Glomerular visceral epithelial cell (primary cell): Measurements from ENCODE around the gene ZNF532.
"Not testable (repeated sequence)": the region's sequence is repeated elsewhere in the genome, so short reads cannot be mapped to it uniquely, and the experiment has no call there.

Experiments used
- DNase-seq: peaks from one replicate; pipeline ENCODE4 v3.0.0-alpha.2; 2016; ENCODE audit errors: extremely low spot score

The ZNF532 gene

DNA sequence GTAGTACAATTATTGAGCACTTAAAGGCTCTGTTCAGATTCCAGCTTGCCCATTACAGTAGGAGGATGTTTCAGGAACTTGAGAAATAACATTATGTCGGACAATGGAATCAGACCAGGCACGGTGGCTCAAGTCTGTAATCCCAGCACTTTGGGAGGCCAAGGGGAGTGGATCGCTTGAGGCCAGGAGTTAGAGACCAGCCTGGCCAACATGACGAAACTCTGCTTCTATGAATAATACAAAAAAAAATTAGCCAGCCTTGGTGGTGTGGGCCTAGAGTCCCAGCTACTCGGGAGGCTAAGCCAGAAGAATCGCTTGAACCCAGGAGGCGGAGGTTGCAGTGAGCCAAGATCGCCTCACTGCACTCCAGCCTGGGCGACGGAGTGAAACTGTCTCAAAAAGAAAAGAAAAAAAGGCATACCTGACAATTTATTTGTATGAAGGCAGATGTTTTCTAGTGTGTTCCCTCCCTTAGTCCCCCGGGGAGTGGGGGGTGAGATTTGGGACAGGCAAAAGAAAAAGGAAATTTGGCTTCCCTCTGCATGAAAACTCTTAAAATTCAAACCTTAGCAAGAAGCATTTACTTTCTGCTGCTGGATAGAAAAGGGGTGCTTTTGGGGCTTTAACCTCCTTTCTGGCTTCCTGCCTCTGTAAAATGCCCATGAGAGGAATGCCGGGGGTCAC, 13.7 kb upstream of the ZNF532 start:
- DNase-seq: no peak

DNA sequence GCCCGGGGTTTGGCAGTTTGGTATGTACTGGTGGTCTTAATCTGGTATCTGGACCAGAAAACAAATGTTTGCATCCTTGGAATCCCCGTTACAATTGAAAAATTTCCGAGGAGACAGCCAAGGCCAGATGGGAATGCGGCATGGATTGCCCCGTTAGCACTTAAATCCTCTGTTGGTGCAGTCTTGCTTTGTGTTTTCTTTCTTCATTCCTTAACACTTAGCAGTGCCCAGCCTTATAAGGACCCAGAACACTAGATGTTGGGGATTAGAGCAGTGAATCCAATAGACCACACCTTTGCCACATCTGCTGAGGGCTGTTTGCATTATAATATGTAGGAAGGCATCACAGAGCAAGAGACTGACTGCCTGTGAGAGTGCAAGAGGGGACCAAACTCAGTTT, 12.8 kb upstream of the ZNF532 start:
- no peak for DNase-seq

DNA sequence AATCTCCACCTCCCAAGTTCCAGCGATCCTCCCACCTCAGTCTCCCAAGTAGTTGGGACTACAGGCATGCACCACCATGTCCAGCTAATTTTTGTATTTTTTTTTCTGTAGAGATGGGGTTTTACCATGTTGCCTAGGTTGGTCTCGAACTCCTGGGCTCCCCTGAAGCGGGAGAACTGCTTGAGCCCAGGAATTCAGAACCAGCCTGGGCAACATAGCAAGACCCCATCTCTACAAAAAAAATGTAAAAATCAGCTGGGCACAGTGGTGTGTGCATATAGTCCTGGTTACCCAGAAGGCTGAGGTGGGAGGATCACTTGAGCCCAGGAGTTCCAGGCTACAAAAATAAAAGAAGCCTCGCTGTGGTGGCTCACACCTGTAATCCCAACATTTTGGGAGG, 12.0 kb upstream of the ZNF532 start:
- DNase-seq: no peak

DNA sequence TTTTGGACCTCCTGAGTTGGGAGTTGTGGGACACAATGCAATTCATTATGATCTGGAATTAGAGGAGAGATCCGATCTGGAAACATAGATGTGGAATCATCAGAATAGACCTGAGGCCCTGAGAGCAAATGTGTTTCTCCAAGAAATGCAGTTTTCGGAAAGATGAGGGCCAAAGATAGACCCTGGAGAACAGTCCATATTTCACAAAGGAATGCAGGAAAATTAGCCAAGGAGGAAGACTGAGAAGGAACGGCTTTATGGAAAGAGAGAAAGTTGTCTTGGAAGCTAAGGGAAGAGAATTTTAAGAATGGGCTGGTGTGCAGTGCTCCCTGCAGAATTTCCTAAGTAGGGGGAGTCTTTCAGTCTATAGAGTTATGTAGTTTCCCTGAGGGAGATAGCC, 11.1 kb upstream of the ZNF532 start:
- no peak for DNase-seq

DNA sequence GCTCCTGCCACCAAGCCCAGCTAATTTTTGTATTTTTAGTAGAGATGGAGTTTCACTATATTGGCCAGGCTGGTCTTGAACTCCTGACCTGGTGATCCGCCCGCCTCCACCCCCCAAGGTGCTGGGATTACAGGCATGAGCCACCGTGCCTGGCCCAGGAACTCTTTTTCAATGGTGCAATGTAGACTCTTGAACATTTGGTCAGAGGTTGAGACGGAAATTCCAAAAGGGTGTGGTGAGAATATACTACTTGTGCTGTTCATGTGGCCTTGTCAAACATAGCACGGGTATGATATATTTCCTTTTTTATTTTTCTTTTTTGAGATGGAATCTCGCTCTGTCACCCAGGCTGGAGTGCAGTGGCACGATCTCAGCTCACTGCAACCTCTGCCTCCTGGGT, 9.2 kb upstream of the ZNF532 start:
- not testable (repeated sequence) for DNase-seq

DNA sequence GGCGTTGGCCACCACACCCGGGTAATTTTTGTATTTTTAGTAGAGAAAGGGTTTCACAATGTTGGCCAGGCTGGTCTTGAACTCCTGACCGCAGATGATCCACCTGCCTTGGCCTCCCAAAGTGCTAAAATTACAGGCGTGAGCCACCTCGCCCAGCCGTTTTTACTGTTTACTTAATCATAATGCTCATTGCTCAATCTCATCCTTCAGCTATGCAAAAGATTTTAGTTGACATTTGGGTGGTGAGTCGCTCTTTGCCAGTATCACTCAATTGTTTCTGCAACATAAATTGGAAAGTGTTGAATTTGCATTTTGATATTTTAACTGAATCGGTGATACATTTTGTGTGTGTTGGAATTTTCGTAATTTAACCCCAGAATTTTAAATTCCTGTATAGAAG, 7.8 kb upstream of the ZNF532 start:
- DNase-seq: no peak

DNA sequence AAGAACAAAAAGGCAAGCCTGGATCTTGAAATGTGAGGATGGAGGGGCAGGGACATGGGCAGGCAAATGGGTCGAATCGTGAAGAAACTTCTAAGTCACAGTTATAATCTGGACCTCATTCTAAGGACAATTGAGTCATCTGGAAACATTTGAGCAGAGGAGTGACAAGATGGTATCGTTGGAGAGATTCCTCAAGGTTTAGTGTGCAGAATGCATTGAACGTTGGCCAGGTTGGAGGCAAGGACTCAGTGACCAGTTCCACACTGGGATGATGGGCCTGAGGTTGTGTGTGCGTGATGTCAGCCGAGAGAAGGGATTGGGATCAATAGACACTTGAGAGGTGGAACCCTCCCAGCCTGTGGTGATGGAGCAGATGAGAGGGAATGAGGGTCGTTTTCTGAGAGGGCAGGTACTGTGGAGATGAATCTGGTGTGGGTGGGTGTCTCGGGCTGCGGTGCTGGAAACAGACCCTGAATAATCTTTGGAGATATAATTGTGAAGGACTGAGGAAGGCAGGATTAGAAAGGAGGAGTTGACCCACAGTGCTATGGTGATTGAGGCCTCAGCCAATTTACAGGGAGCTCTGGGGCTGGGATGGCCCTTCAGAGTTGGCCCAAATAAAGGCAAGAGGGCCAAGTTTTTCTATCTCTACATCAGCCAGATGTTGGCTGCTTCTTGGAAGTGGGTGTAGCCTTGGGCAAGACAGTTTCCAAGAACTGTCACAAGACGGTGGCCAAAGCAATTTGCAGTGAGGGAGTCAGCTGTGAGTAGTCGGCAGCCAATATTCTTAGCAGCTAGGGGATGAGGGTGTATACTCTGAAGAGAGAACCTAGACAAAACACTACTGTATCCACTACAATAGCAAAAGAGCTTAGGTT, 5.8 kb upstream of the ZNF532 start:
- DNase-seq: no peak

DNA sequence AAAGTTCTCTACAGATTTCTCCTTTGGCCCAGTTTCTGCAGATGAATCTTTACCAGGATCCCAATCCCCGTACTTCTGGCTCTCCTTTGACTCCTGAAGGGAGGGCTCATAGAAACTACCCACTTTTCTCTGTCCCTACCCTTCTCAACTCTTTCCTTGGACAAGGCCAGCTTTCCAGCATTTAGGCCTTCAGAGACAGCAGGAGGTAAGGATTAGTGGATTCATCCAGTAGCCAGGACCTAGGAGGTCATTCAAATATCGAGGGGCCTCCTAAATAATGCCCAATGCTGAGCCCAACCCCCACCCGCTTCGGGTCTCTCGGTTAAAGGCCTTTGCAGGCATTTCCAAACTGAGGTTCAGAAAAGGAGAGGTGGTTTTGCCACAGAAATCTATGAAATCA, 4.8 kb upstream of the ZNF532 start:
- no peak for DNase-seq

DNA sequence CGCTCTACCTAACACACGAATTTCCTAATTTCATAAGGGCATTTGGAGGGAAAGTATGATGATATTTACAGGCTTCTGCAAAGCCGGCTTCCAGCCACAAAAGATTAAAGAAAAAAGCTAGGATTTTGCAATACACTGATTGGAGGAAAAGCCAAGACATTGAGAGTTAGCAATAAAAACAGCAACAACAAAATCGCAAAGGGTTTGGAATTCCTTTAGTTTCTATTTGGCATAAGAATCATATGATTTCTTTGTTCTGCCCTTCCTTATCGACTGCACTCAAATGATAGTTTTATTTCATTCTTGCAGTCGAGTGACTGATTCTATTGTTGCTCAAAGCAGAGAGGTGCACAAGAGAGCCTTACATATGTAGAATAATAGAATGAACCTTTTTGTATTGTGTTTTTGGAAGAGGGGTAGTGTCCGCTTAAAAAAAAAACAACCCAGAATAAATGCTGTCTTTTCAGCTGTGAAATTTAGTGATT, 3.9 kb upstream of the ZNF532 start:
- DNase-seq: no peak

DNA sequence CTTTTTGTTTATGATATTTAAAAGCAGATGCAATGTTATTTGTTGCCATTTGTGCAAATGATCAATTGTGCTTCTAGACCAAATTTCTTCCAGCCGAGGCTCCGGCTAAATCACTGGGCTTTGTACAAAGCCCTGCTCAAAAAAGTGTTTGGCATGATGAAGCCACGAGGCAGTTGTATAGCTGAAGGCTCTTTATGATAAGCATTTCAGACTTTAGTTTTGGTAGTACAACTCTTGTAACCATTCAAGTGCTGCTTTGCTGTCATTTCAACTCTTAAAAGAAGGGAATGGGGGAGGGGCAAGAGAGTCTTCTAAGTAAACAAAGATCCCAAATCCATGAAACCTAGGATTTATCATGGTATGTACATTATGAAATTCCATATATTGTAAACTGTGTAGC, 3.3 kb upstream of the ZNF532 start:
- no peak for DNase-seq

DNA sequence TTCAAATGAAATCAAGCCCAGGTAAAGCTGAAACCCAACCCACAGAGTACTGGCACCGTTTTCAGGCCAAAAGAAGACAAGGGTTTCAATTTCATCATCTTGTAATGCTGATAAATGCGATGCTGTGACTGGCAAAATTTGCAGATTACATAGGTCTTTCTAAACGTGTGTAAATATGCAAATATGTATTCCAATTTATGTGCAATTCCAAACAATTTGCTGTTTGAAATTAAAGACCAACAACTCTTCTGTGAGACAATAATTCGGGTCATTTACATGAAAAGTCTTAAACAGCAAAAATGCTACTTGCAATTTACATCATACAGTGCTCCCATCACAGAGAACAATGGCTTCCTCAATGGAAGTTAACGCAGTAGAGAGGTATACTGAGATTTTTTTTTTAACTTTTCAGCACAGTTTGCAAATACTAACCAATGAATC, 2.8 kb upstream of the ZNF532 start:
- no peak for DNase-seq

DNA sequence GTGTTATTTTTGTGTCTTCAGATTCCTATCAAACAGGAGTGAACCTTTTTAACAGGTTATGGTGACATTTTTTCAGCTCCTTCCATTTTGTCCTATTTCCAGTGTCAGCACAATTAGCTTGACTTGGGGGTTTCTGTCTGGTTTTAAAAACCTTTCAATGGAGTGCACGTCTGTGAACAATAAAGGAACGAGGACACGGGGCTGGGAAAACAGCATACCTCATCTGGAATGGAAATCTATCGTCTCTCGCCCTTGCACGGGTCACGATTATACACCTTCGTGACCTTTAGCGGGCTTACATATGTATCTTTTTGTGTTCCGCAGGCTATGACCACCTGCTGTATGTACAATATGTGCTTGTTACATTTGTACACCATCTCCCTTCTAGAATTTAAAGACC, 2.3 kb upstream of the ZNF532 start:
- DNase-seq: no peak

DNA sequence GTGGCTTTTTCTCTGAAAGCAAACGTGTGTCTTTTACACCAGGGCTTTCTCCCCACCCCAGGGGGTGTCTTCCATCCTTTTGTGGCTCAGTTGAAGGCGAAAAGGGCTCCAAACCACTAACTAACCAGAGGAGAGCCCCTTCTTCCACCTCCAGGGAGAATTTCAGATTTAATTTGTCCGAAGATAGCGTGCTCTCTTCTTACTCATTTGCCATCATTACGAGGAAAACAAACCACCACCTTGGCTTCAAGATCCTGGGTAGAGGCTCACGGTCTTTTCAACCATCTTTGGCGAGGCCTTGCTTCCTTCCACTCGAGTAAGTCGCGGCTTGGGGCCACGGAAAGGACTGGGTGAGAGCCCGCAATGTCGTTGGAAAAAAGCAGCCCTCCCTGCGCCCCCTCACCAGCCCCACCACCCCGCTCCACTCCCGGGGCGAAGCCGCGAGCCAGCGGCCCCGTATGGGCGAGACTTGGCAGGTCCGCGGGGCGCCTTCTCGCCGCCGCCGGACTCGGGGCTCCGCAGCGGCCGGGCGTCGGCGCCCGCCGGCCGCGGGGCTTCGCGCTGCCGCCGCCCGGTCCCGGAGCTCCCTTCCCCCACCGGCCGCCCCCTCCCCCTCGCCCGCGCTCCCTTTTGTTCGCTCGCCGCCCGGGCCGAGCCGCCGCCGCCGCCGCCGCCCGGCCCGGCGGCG, 1.7 kb upstream of the ZNF532 start:
- DNase-seq: peak; percentile 19

DNA sequence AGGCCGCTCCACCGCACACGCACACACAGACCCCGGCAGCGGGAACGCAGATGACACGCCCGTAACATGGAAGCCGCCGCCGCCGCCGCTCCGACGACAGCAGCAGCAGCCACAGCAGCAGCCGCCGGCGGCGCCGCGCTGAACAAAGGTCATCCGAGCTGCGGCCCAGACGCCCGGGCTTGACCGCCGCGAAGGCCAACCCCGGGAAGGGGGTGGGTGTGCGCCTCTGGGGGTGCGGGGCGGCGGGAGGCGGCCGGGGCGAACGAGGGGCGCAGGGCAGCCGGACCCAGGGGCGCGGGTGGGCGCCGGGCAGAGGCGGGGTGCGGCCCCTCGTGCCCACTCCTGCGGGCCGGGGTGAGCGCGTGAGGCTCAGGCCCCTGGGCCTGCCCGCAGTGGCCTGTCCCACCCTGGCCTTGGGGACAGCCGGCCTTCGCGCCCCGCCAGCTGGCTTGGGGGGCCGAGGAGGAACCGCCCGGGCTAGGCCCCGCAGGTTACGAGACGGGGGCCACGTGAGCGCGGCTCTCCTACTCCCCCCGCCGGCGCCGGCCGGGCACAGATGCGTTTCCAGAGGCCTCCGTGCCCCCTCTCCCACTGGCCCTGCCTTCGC, 1.0 kb upstream of the ZNF532 start:
- DNase-seq: peak; percentile 41

DNA sequence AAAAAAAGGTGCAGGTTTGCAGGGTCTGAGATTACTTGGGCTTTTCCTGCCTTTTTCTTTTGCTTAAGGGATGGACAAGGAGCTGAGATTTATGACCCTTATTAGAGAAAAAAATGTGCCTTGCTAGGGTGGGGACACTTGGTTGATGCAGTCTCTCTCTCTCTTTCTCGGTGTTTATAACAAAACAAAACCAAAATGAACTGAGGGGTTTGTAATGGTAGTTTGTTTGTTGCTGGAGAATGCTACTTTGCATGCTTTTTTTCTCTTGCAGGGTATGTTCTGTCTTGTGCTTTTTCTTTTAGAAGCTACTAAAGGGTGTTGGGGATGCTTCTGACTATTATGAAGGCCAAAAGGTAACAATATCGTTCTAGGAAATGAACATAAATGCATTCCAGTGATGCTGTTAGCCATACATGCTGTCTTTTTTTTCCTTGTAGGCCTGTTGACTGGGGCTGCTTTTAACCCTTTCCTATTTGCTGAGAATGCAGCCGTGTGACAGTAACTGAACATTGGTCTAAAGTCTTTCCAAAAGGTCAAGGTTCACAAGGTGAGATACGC, 435 bp downstream of the ZNF532 start:
- no peak for DNase-seq

DNA sequence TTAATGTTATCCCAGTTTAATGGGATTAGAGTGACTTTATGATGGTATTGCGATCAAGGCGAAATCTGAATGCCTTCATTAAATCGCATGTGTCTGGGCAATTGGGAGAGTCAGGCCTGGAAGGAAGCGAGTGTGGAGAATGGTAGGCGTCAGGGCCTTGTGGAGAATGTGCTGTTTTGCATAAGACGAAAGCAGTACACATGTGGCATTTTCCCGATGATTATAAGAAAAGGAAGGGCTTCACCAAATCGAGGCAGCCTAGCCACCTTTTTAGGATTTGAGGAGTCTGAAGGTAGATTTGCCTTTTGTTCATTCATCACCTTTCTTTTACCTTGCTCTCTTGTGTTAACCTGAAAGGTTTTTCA, 1.0 kb downstream of the ZNF532 start:
- no peak for DNase-seq

DNA sequence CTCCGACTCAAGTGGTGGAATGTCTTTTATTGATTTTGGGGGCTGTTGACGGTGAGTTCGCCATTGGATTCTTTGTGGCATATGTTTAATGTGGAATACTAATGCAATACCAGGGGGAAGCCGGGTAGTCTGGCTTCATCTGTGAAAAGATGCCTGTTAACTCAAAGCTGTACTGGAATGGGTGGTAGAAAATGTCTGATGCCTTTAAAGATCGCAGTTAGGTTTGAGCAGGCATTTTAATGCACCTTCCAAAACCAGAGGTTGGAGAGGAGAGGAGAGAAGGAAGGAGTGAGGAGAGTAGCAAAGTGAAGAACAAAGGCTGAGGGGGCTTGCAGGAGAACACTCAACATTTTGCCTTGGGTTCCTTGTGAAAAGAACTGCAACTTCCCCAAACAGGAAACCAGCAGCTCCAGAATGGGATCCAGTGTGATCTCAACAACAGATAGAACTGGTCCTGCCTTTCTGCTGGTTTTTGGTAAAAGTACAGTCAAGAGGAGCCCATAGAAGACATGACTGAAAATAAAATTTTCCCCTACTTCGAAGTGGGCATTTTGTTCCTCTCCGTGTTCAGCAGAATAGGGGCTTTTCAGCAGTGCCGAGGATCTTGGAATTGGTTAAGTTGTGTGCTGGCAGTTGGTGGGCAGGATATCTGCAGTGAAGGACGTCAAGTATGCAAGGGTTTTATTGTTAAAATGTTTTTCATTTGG, 1.5 kb downstream of the ZNF532 start:
- DNase-seq: no peak

DNA sequence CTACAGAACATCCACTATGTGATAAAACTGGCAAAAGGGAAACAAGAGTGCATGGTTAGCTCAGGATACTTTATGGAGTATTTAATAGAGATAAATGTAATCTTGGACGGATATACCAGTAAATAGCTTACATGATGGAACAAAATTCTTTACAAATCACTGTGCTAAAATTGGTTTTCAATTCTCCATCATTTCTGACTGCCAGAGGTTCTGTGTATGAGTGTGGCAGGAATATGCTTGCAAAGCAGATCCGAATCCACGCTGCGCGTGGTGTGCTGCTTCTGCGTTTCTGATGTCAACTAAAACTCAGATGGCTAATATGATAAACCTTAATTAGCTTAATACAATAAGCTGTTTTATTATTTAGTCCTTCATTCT, 2.1 kb downstream of the ZNF532 start:
- no peak for DNase-seq

DNA sequence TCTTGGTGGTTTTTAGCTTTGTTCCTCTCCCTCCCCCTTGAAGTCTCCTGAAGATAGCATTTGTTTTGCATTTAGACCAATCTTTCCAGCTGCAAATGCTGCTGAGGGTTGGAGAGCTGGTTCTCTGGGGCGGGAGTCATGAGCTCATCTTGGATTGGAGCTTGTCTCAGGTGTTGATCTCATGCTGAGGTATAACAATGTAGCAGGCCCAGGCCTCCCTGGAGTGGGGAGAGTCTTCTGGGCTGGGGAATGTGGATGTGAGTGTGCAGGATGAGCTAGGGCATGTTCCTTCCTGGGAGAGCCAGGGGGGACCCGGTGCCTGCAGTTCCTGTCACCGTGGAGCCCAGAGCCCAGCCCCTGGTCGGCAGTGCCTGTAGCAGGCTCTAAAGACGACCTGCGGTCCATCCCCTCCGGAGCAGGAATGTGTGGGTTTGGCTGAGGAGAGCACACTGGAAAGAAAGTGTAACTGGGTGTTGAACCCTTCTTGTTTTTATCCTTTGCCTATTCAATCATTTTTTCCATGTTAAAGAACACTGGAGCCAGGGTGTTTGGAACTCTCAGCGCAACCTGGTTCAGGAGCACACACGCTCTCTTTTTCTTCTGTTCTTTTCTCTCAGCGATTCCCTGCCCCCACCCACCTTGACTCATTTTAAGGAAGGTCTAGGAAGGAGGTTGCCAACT, 2.7 kb downstream of the ZNF532 start:
- no peak for DNase-seq

DNA sequence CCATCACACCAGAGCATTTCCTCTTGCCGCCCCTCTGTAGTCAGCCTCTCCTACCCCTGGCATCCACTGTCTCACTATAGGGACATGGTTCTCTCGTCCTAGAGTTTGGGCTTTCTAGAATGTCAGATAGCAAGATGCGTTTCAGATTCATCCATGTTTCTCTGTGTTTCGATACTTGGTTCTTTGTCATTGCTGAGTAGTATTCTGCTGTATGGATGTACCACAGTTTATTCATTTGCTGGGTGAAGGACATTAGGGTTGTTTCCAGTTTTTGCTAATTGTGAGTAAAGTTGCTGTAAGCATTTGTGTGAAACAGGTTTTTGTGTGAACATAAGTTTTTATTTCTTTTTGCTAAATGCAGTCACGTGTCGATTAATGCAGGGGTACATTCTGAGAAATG, 3.8 kb downstream of the ZNF532 start:
- no peak for DNase-seq

DNA sequence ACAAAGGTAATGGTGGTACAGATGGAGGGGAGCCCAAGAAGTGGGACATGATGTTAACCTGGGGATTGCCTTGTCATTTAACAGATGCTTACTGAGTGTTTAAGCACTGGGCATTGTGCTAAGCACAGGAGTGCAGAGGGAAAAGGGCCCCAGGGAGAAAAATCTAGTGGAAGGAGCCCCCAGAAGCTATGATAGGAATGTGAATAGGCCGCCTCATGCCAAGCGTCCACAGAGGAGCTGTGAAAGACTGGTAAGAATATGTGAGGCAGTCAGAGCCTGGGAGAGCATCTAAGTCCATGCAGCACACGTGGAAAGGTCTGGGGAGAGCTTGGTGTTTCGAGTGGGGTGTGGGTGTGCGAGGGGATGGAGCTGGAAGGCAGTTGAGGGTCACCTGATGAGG, 5.5 kb downstream of the ZNF532 start:
- no peak for DNase-seq
